B cell (primary cell): ENCODE measurements around the gene ZWILCH. TPM values are rescaled to one million over a fixed set of nuclear protein-coding genes. Genes with fewer than 3 reads are reported as not detected.

ENCODE experiments used
- ATAC-seq: fragments of 200-7000 bp; cut with Tn5 transposase; one replicate; pipeline ENCODE4 v1.10.0; 2021; ENCODE audit warnings: low read depth, mild to moderate bottlenecking, moderate number of reproducible peaks, moderate library complexity
- CTCF ChIA-PET: fragments of 350-600 bp; sonication (Branson Sonifier 250); formaldehyde crosslinking; loops from one replicate; lab custom pipeline; 2021; ENCODE audit warnings: antibody characterized with exemption, inconsistent platforms; lab: Charles Lee
- POLR2A ChIA-PET: fragments of 350-600 bp; sonication (Branson Sonifier 250); formaldehyde crosslinking; loops from one replicate; lab custom pipeline; 2021; ENCODE audit warnings: antibody characterized with exemption; lab: Charles Lee
- DNase-seq: peaks from one replicate; pipeline ENCODE4 v3.0.0; 2013
- H2AFZ ChIP-seq: 2 replicates; pipeline ENCODE4 v1.6.1; 2012; ENCODE audit warnings: mild to moderate bottlenecking, low read depth, low read length; ENCODE audit not compliant: insufficient read depth, poor library complexity, severe bottlenecking
- H3K27ac ChIP-seq, 2 donors: 1 replicate in 1 of 2; 2 replicates in 1 of 2; pipeline ENCODE4 v1.5.1; 2012 to 2013; ENCODE audit warnings: low read length in 2 of 2, mild to moderate bottlenecking in 2 of 2, moderate library complexity in 1 of 2
- H3K27me3 ChIP-seq, 4 experiments: fragments of 200-600 bp in 1 of 4; sonication (generic) in 1 of 4; replicated peaks in 1 of 4; 1 replicate in 2 of 4; 2 replicates in 2 of 4; pipeline versions ENCODE4 v1.6.1 to v1.7.0; 2013 to 2016; ENCODE audit warnings: low read length in 3 of 4, mild to moderate bottlenecking in 2 of 4, mixed read lengths in 1 of 4, moderate library complexity in 1 of 4; ENCODE audit not compliant: insufficient read depth in 4 of 4, control insufficient read depth in 3 of 4; ENCODE audit errors: control extremely low read depth in 1 of 4
- H3K36me3 ChIP-seq, 2 experiments: replicated peaks in 1 of 2; 1 replicate in 1 of 2; 2 replicates in 1 of 2; pipeline versions ENCODE4 v1.6.1 to v1.7.1; 2013; ENCODE audit warnings: low read length in 1 of 2; ENCODE audit not compliant: insufficient read depth in 2 of 2, control insufficient read depth in 1 of 2; ENCODE audit errors: control extremely low read depth in 1 of 2, extremely low read depth in 1 of 2
- H3K4me1 ChIP-seq, 2 donors: fragments of 200-600 bp in 1 of 2; sonication (generic) in 1 of 2; 1 replicate in 1 of 2; 2 replicates in 1 of 2; pipeline versions ENCODE4 v1.5.1 to v1.6.1; 2013 to 2017; ENCODE audit warnings: low read length in 2 of 2; ENCODE audit not compliant: control insufficient read depth in 2 of 2, insufficient read depth in 2 of 2
- H3K4me2 ChIP-seq: replicated peaks from 2 replicates; pipeline ENCODE3; 2012; ENCODE audit warnings: mild to moderate bottlenecking, low read depth, low read length; ENCODE audit not compliant: poor library complexity, severe bottlenecking
- H3K4me3 ChIP-seq, 5 experiments: fragments of 200-600 bp in 1 of 5; sonication (generic) in 1 of 5; 1 replicate in 3 of 5; 2 replicates in 2 of 5; pipeline versions ENCODE4 v1.5.1 to v1.7.0; 2011 to 2016; ENCODE audit warnings: low read length in 4 of 5, mild to moderate bottlenecking in 4 of 5, low read depth in 2 of 5, control low read depth in 1 of 5, moderate library complexity in 1 of 5; ENCODE audit not compliant: insufficient read depth in 1 of 5; ENCODE audit errors: control extremely low read depth in 1 of 5, extremely low read depth in 1 of 5
- H3K79me2 ChIP-seq: fragments of 200-600 bp; sonication (generic); one replicate; pipeline ENCODE4 v1.6.0; 2016; ENCODE audit warnings: low read length; ENCODE audit not compliant: control insufficient read depth, insufficient read depth
- H3K9ac ChIP-seq: fragments of 200-600 bp; sonication (generic); 2 replicates; pipeline ENCODE4 v1.6.1; 2017; ENCODE audit warnings: mild to moderate bottlenecking, low read length, moderate library complexity
- H3K9me3 ChIP-seq, 3 donors: one replicate each; pipeline versions ENCODE4 v1.6.1 to v1.7.1; 2013; ENCODE audit warnings: low read length in 2 of 3; ENCODE audit not compliant: control insufficient read depth in 2 of 3, insufficient read depth in 1 of 3; ENCODE audit errors: control extremely low read depth in 1 of 3
- H4K20me1 ChIP-seq: 2 replicates; pipeline ENCODE4 v1.6.0; 2012; ENCODE audit warnings: mild to moderate bottlenecking, low read length; ENCODE audit not compliant: insufficient read depth, control insufficient read depth, poor library complexity, severe bottlenecking
- H3K27ac Mint-ChIP-seq: one replicate; pipeline ENCODE4 v1.8.0; 2021; ENCODE audit warnings: mixed read lengths
- H3K27me3 Mint-ChIP-seq: one replicate; pipeline ENCODE4 v1.8.0; 2021; ENCODE audit warnings: mixed read lengths
- H3K4me1 Mint-ChIP-seq: one replicate; pipeline ENCODE4 v1.8.0; 2021; ENCODE audit warnings: mixed read lengths
- H3K4me3 Mint-ChIP-seq: one replicate; pipeline ENCODE4 v1.8.0; 2021; ENCODE audit warnings: mixed read lengths
- H3K9me3 Mint-ChIP-seq: one replicate; pipeline ENCODE4 v1.8.0; 2022; ENCODE audit warnings: mixed read lengths; ENCODE audit not compliant: insufficient read depth
- EZH2 ChIP-seq: IDR thresholded peaks from 2 replicates; pipeline ENCODE4 v1.6.1; 2012; ENCODE audit warnings: borderline replicate concordance, low read depth, mild to moderate bottlenecking, moderate library complexity, low read length; ENCODE audit not compliant: insufficient read depth, poor library complexity, severe bottlenecking
- WGBS: methylation state at CpG from one replicate; pipeline ENCODE4 v1.1.5; 2013; ENCODE audit warnings: missing lambda C conversion rate; ENCODE audit not compliant: insufficient coverage; 5-methylcytosine and 5-hydroxymethylcytosine counted together
- intact Hi-C: fragments of 100-400 bp; cut with micrococcal nuclease; formaldehyde crosslinking; loops from one replicate; pipeline ENCODE4 v1.10.0; 2022
- polyA plus RNA-seq: library from polyadenylated mRNA; depleted of rRNA; stranded (reverse); fragments of >200 nt; gene quantifications from 2 replicates; pipeline ENCODE4 v1.2.3, GENCODE V29; 2012
- small RNA-seq: library from RNA; depleted of rRNA; stranded (forward); fragments of <200 nt; gene quantifications from one replicate; pipeline ENCODE3, GENCODE V24; 2012; ENCODE audit warnings: low replicate concordance, low read depth; ENCODE audit not compliant: insufficient read length
- total RNA-seq, 2 donors: library from RNA; stranded (reverse); fragments of 120-200 nt in 1 of 2; gene quantifications; 1 replicate in 1 of 2; 2 replicates in 1 of 2; pipeline versions ENCODE4 v1.2.3 to v1.2.4, GENCODE V29; 2013 to 2022
- TF ChIP-seq, protein P1 (sequence below): fragments of 200-600 bp; IDR thresholded peaks from one replicate; pipeline ENCODE4 v1.8.0; 2022; ENCODE audit warnings: antibody characterized with exemption, mild to moderate bottlenecking

The ZWILCH gene
- total and polyA plus RNA-seq, 2 donors (not counting 1 experiment from before 2014, with no cell fraction given), result 2.8 to 11.3 TPM

GRCh38 chr15:66598095-66598815, 93.1 kb downstream of the ZWILCH start:
- Mint-ChIP-seq H3K4me3 (no peak overlapping the region), H3K4me1 (no peaks in the 10 kb centered on the region), H3K27ac (no peak overlapping the region), H3K9me3 (no peaks in the 10 kb centered on the region), H3K27me3 (peaks cover 16% of the 10 kb centered on the region)
- intact Hi-C loops, result no loop called here
- Histone ChIP-seq H3K27ac (no peak overlapping the region), H3K9me3 (no peaks in the 10 kb centered on the region), H3K79me2 (no peaks in the 10 kb centered on the region), H3K4me1 (no peaks in the 10 kb centered on the region), H3K36me3 (no peaks in the 10 kb centered on the region), H3K27me3 (peaks cover 0 to 7% (median 0%) of the 10 kb centered on the region in 4 experiments), H3K4me2 (no peak overlapping the region), H4K20me1 (no peaks in the 10 kb centered on the region), H3K4me3 (no peak overlapping the region), H2AFZ (no peak overlapping the region), H3K9ac (no peak overlapping the region)
- ChIA-PET CTCF (interaction anchor here (0.6 kb wide), 1 partner anchor 9 kb away, joined by 3 read pairs; no protein-coding TSS in a partner anchor), POLR2A (no interaction called here)
- TF ChIP-seq, protein P1, sequence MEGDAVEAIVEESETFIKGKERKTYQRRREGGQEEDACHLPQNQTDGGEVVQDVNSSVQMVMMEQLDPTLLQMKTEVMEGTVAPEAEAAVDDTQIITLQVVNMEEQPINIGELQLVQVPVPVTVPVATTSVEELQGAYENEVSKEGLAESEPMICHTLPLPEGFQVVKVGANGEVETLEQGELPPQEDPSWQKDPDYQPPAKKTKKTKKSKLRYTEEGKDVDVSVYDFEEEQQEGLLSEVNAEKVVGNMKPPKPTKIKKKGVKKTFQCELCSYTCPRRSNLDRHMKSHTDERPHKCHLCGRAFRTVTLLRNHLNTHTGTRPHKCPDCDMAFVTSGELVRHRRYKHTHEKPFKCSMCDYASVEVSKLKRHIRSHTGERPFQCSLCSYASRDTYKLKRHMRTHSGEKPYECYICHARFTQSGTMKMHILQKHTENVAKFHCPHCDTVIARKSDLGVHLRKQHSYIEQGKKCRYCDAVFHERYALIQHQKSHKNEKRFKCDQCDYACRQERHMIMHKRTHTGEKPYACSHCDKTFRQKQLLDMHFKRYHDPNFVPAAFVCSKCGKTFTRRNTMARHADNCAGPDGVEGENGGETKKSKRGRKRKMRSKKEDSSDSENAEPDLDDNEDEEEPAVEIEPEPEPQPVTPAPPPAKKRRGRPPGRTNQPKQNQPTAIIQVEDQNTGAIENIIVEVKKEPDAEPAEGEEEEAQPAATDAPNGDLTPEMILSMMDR, result no peak
- TF ChIP-seq EZH2, result no peak
- 87% methylated on average over 9 of the region's 14 CpGs for WGBS
- no peak for ATAC-seq
- DNase-seq, result no peak

Small RNA genes lying within 50 kb of the gene (small RNA-seq; reads per million reads assigned to genes)
- not detected for gene MIR4512
- gene RF01159, result not detected
- gene SNORD16, result not detected
- gene SNORD18A, result not detected
- gene SNORD18B, result not detected
- not detected for gene SNORD18C

Other genes starting within 250 kb of the ZWILCH start
- 39.4 and 43.9 TPM in 2 replicates for gene DIS3L, start 211.8 kb upstream of the ZWILCH start, total RNA-seq
- gene DIS3L, start 211.8 kb upstream of the ZWILCH start, polyA plus RNA-seq, result 13.2 and 17.3 TPM in 2 replicates
- 8.8 and 8.9 TPM in 2 replicates for gene TIPIN, start 148.6 kb upstream of the ZWILCH start, total RNA-seq
- gene TIPIN, start 148.6 kb upstream of the ZWILCH start, polyA plus RNA-seq, result 3.0 and 4.1 TPM in 2 replicates
- gene MAP2K1, start 118.4 kb upstream of the ZWILCH start, total RNA-seq, result 50.3 and 52.3 TPM in 2 replicates
- 21.6 and 22.8 TPM in 2 replicates for gene MAP2K1, start 118.4 kb upstream of the ZWILCH start, polyA plus RNA-seq
- 28.5 and 29.9 TPM in 2 replicates for gene SNAPC5, start 7.6 kb upstream of the ZWILCH start, total RNA-seq
- gene SNAPC5, start 7.6 kb upstream of the ZWILCH start, polyA plus RNA-seq, result 21.6 and 24.5 TPM in 2 replicates
- 2,389 and 2,546 TPM in 2 replicates for gene RPL4, start 471 bp upstream of the ZWILCH start, total RNA-seq
- gene RPL4, start 471 bp upstream of the ZWILCH start, polyA plus RNA-seq, result 2,474 and 2,691 TPM in 2 replicates
- not detected in 2 replicates for gene LCTL, start 60.7 kb downstream of the ZWILCH start, total RNA-seq
- not detected in 2 replicates for gene LCTL, start 60.7 kb downstream of the ZWILCH start, polyA plus RNA-seq
- 0.22 and 0.37 TPM in 2 replicates for gene SMAD6, start 196.9 kb downstream of the ZWILCH start, total RNA-seq
- gene SMAD6, start 196.9 kb downstream of the ZWILCH start, polyA plus RNA-seq, result 0.03 TPM in 2 replicates